ENCODE data around the gene GOLT1A.

GRCh38 chr1:204198348-204199340 is 15.1 kb downstream of the GOLT1A start:
- TF ChIP-seq REST (IDR thresholded peaks at IDR 0.05; ENCODE audit: borderline replicate concordance) (no peak), RAD21 (conservative IDR thresholded peaks at IDR 0.05) (no peak), MXI1 (conservative IDR thresholded peaks at IDR 0.05; ENCODE audit: poor library complexity, severe bottlenecking) (no peak), EZH2 (IDR thresholded peaks at IDR 0.05; ENCODE audit: borderline replicate concordance, insufficient read depth, low read length, poor library complexity, severe bottlenecking) (no peak), EP300 (conservative IDR thresholded peaks at IDR 0.05; ENCODE audit: poor library complexity, severe bottlenecking) (no peak), SMC3 (conservative IDR thresholded peaks at IDR 0.05; ENCODE audit: poor library complexity) (no peak), TAF1 (IDR thresholded peaks at IDR 0.05; ENCODE audit: low read depth) (no peak), POLR2AphosphoS5 (IDR thresholded peaks at IDR 0.05) (no peak)
- TF ChIP-seq, protein P1, sequence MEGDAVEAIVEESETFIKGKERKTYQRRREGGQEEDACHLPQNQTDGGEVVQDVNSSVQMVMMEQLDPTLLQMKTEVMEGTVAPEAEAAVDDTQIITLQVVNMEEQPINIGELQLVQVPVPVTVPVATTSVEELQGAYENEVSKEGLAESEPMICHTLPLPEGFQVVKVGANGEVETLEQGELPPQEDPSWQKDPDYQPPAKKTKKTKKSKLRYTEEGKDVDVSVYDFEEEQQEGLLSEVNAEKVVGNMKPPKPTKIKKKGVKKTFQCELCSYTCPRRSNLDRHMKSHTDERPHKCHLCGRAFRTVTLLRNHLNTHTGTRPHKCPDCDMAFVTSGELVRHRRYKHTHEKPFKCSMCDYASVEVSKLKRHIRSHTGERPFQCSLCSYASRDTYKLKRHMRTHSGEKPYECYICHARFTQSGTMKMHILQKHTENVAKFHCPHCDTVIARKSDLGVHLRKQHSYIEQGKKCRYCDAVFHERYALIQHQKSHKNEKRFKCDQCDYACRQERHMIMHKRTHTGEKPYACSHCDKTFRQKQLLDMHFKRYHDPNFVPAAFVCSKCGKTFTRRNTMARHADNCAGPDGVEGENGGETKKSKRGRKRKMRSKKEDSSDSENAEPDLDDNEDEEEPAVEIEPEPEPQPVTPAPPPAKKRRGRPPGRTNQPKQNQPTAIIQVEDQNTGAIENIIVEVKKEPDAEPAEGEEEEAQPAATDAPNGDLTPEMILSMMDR (IDR thresholded peaks at IDR 0.05; ENCODE audit: poor library complexity, severe bottlenecking) = no peak

All from neural cell (in vitro differentiated cells).